ENCODE results near the gene PPP6R3. TPM values are rescaled to one million over a fixed set of nuclear protein-coding genes. Genes with fewer than 3 reads are reported as not detected.

PPP6R3 gene
- total RNA-seq, 3 donors from 2014 or later (not counting 1 experiment from before 2014, with no cell fraction given) = 148 to 176 (median 149) TPM

GRCh38 chr11:68430384-68430783 is 30.2 kb upstream of the PPP6R3 start:
- Mint-ChIP-seq H3K4me1 (no peaks in the 10 kb centered on the region), H3K4me3 (no peak overlapping the region), H3K36me3 (peaks cover 10% of the 10 kb centered on the region), H3K27ac (no peak overlapping the region), H3K27me3 (ENCODE audit: low read depth in 2 of 2) (no peaks in the 10 kb centered on the region), H3K9me3 (peaks cover 2 to 11% of the 10 kb centered on the region in 2 donors)
- no peak overlapping the region for H3K27ac ChIP-seq (ENCODE audit: low read length)
- 93% methylated on average over 4 of the region's 5 CpGs for WGBS (ENCODE audit: insufficient coverage)
- no peaks in the 10 kb centered on the region for H3K36me3 ChIP-seq (ENCODE audit: control insufficient read depth, insufficient read depth, low read length)
- no peak for TF ChIP-seq CTCF (IDR thresholded peaks at IDR 0.05)
- H3K9me3 ChIP-seq (ENCODE audit: control insufficient read depth, insufficient read depth, low read length) = peaks cover 10% of the 10 kb centered on the region
- no peak overlapping the region for H3K4me3 ChIP-seq (ENCODE audit: low read length)
- intact Hi-C loops (cut with micrococcal nuclease) = no loop called here
- DNase-seq (no peak), ATAC-seq (no peak)
- no peaks in the 10 kb centered on the region for H3K27me3 ChIP-seq (ENCODE audit: control insufficient read depth, insufficient read depth, low read length)
- no peaks in the 10 kb centered on the region for H3K4me1 ChIP-seq (ENCODE audit: control insufficient read depth, insufficient read depth, low read length)

- no peaks in the 10 kb centered on the region for H3K27me3 ChIP-seq (ENCODE audit: control insufficient read depth, insufficient read depth, low read length)
- WGBS (ENCODE audit: insufficient coverage) = 82% methylated on average over 3 of the region's 3 CpGs
- H3K36me3 ChIP-seq (ENCODE audit: control insufficient read depth, insufficient read depth, low read length) = no peaks in the 10 kb centered on the region
- H3K27ac ChIP-seq (ENCODE audit: low read length) = no peak overlapping the region
- no peak for ATAC-seq
- Mint-ChIP-seq H3K4me1 (no peaks in the 10 kb centered on the region), H3K27me3 (ENCODE audit: low read depth in 2 of 2) (no peaks in the 10 kb centered on the region), H3K36me3 (peaks cover 10% of the 10 kb centered on the region), H3K9me3 (peaks cover 2 to 11% of the 10 kb centered on the region in 2 donors), H3K4me3 (no peak overlapping the region), H3K27ac (no peak overlapping the region)
- no peak for TF ChIP-seq CTCF (IDR thresholded peaks at IDR 0.05)
- DNase-seq = no peak
- intact Hi-C loops (cut with micrococcal nuclease) = no loop called here
- peaks cover 10% of the 10 kb centered on the region for H3K9me3 ChIP-seq (ENCODE audit: control insufficient read depth, insufficient read depth, low read length)
- no peaks in the 10 kb centered on the region for H3K4me1 ChIP-seq (ENCODE audit: control insufficient read depth, insufficient read depth, low read length)
- no peak overlapping the region for H3K4me3 ChIP-seq (ENCODE audit: low read length)
Observed at GRCh38 chr11:68430801-68431200, 29.8 kb upstream of the PPP6R3 start.

GRCh38 chr11:68431984-68432645 is 28.4 kb upstream of the PPP6R3 start:
- ATAC-seq (no peak), DNase-seq (no peak)
- Histone ChIP-seq H3K27ac (ENCODE audit: low read length) (no peak overlapping the region), H3K36me3 (ENCODE audit: control insufficient read depth, insufficient read depth, low read length) (no peaks in the 10 kb centered on the region), H3K27me3 (ENCODE audit: control insufficient read depth, insufficient read depth, low read length) (no peaks in the 10 kb centered on the region), H3K4me1 (ENCODE audit: control insufficient read depth, insufficient read depth, low read length) (no peaks in the 10 kb centered on the region), H3K9me3 (ENCODE audit: control insufficient read depth, insufficient read depth, low read length) (peaks cover 10% of the 10 kb centered on the region), H3K4me3 (ENCODE audit: low read length) (no peak overlapping the region)
- WGBS (ENCODE audit: insufficient coverage) = 89% methylated on average over 24 of the region's 24 CpGs
- Mint-ChIP-seq H3K9me3 (peaks cover 2 to 11% of the 10 kb centered on the region in 2 donors), H3K27ac (no peak overlapping the region), H3K4me1 (no peaks in the 10 kb centered on the region), H3K36me3 (peaks cover 10% of the 10 kb centered on the region), H3K4me3 (no peak overlapping the region), H3K27me3 (ENCODE audit: low read depth in 2 of 2) (no peaks in the 10 kb centered on the region)
- TF ChIP-seq CTCF (IDR thresholded peaks at IDR 0.05) = no peak
- intact Hi-C loops (cut with micrococcal nuclease) = no loop called here

- H3K27me3 ChIP-seq (ENCODE audit: control insufficient read depth, insufficient read depth, low read length) = no peaks in the 10 kb centered on the region
- H3K36me3 Mint-ChIP-seq = peaks cover 10% of the 10 kb centered on the region
- H3K27ac ChIP-seq (ENCODE audit: low read length) = no peak overlapping the region
- ATAC-seq (no peak), DNase-seq (no peak)
- 89% methylated on average over 17 of the region's 17 CpGs for WGBS (ENCODE audit: insufficient coverage)
- intact Hi-C loops (cut with micrococcal nuclease) = no loop called here
- no peaks in the 10 kb centered on the region for H3K36me3 ChIP-seq (ENCODE audit: control insufficient read depth, insufficient read depth, low read length)
- TF ChIP-seq CTCF (IDR thresholded peaks at IDR 0.05) = no peak
- H3K4me3 Mint-ChIP-seq = no peak overlapping the region
- H3K9me3 ChIP-seq (ENCODE audit: control insufficient read depth, insufficient read depth, low read length) = peaks cover 10% of the 10 kb centered on the region
- H3K4me1 ChIP-seq (ENCODE audit: control insufficient read depth, insufficient read depth, low read length) = no peaks in the 10 kb centered on the region
- H3K4me3 ChIP-seq (ENCODE audit: low read length) = no peak overlapping the region
- H3K4me1 Mint-ChIP-seq = no peaks in the 10 kb centered on the region
- peaks cover 2 to 11% of the 10 kb centered on the region in 2 donors for H3K9me3 Mint-ChIP-seq
- no peak overlapping the region for H3K27ac Mint-ChIP-seq
- no peaks in the 10 kb centered on the region for H3K27me3 Mint-ChIP-seq (ENCODE audit: low read depth in 2 of 2)
Observed at GRCh38 chr11:68432874-68433273, 27.7 kb upstream of the PPP6R3 start.
